NCI-H748 (cell line): ENCODE results near the gene HPSE2.

ENCODE experiments used
- DNase-seq: peaks from one replicate; lab custom pipeline; 2025; ENCODE audit not compliant: unreplicated experiment; lab: John Stamatoyannopoulos, UW

Gene HPSE2

DNA sequence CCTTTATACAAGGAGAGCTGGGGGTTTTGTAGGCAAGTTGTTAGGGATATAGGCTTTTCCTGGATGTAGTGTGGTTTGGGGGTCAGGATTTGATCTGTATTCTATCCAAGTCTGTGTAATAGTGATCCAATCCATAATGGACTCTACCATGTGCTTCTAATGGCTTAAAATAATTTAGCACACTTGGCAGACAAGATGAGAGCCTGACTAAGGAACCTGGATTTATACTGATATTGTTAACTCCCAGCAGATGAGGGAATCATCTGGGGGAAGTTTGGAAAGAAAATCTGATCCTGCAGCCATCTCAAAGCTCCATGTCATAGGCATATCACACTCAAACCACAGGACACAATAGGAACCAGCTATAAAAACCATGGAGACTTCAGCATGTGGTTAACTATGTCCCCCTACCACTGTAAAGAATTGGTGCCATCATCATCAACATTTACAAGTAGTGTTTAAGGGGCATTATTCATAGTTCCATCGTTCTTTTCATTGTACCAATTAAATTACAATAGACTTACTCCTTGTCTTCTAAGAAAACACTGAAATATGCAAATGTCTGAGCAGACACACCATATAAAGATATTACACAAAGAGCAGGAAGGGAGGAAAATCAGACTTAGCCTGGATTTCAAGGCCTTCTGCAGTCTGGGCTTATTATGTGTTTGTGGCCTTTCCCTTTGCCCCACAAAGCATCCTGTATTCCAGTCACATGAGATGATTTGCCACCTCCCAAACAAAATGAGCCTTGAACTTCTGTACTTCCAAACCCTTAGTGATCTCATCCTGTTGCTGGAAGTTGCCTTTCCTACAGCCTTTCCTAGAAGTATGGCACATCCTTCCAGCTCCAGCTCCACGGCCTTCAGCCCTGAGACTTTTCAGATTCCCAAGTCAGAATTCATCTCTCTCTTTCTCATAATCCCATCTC is 766.4 kb downstream of the HPSE2 start:
- no peak for DNase-seq

DNA sequence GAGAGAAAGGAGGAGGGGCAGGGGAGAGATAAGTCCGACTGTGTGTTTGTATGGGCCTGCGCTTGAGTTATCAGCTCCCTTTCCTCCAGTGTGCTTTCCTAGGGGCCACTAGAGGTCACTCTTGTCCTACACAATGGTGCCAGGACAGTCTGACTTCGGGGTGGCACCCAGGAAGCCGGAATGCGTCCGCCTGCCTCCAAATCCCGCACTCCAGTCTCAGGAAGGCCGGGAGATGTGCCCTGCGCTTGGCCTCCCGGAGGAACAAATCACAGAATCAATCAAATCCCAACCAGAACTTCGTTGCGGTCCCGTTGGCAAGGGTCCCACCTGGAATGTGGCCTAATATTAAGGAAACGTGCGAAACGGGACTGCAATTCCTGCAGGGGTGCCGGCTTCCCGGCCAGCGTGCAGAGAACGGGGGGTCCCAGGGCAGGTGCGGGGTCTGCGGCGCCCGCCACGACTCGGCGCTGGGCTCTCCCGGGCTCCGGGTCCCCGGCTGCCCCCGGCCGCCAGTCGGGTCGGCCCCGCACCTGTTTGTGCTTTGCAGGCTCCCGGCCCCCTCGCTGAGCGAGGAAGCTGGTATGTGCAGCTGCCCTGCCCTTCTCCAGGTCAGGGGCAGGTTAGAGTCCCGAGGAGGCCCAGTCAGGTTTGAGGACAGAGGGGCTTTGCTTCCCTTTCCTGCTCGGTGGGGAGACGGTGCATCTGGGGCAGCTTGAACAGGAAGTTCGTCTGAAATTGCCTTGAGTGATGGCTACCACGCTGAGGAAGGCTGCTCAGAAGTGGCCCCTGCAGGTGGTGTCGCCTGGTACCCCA is 767.9 kb downstream of the HPSE2 start:
- peak; percentile 76 for DNase-seq

DNA sequence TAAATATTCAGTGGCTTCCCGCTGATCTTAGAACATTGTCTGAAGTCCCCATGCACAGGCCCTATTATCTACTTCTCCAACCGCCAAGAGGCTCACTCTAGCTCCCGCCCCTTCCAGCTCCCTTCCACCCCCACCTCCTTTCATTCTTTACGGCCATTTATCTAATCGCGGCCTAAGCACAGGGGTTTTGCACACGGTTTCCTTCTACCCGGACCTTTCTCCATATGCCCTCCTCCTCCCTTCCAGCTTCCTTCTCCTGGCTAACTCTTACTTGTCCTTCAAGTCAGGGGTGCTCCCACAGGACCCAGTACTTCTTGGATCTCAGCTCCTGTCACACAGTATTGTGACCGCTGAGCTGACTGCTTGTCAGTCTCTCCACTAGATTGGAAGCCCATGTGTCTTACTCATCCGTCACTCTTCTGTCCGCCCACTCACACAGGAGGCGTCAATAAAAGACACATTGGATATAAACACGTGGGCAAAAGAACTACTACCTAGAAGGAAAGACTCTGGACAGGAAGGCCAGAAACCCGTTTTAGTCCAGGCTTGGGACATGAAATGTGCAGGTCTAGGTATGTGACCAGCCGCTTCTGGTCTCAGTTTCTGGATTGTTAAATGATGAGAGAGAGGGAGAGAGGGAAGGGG is 768.7 kb downstream of the HPSE2 start:
- peak; percentile 16 for DNase-seq

DNA sequence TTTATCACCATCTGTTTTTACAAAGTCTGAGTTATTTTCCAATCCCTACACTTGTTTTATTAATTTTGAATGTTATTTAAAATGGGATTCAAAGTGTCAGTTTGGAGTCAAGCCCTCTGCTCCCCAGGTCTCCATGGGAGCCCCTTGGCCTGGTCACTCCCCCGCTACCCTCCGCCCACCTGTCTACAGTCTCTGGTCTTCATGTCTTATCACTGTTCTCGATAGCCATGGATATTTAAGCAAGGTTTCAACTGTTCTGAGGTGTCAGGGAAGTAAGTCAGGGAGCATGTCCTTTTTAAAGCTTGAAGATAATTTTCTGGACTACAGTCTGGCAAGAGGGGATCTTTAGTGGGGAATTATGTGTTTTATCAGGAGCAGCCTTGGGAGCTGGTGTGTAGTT is 769.8 kb downstream of the HPSE2 start:
- no peak for DNase-seq

DNA sequence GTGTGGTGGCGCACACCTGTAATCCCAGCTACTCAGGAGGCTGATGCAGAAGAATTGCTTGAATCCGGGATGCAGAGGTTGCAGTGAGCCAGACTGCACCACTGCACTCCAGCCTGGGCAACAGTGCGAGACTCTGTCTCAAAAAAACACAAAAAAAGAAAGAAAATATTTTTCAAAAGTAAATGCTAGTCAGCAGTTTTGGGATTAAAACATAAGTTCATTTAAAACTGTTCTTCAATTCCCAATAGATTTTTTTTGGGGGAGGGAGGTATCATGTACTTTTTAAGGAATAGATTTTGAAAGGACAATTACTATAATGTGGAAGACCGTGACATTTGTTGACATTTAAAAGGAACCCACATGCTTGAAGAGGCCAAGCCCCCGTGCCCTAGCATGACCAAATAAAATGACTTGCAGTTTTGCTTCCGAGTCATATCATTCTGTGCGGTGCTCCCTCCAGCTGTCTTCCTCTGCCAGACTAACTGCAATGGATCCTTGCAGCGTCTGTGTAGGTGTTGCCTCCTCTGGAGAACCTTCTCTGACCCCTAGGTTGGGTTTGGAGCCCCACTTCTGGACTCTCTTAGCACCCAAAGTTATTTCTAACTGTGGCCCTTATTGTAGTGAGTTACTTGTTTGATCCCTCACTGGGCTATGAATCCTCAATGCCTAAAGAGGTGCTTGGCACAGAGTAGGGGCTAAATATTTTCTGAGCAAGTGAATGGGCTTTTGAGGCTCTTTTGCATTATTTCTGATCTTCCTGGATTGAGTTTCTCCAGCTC is 771.5 kb downstream of the HPSE2 start:
- DNase-seq: no peak

DNA sequence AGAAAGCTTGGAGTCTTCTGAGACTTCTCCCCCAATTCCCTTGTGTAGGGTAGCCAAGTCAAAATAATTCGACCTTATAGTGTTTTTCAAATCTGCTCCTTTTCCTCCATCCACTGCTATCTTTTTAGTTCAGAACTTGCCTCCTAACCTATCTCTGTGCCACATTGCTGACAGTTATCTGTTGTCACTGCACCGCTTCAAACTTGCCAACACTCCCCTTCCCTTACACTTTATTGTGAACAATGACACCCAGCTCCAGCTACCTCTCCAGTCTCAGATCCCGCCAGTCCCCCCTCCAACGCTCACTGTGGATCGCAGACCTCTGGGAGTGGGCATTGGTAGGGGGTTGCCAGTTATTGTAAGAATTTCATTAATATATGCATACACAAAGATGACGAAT is 772.6 kb downstream of the HPSE2 start:
- no peak for DNase-seq

DNA sequence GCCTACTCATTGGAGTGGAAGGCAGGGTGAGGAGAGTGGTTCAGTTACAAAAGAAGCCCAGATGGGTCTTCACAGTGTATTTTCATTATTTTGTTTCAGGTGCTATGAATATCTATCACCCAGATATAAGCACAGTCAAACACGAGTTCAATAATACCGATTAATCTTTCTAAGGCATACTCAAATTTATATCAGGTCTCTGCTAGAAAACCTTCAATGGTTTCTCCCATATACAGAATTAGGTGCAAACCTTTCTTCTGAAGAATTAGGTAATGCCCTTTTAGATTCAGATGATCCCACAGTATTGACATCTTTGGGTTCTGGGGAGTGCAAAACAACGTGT is 774.2 kb downstream of the HPSE2 start:
- DNase-seq: no peak

DNA sequence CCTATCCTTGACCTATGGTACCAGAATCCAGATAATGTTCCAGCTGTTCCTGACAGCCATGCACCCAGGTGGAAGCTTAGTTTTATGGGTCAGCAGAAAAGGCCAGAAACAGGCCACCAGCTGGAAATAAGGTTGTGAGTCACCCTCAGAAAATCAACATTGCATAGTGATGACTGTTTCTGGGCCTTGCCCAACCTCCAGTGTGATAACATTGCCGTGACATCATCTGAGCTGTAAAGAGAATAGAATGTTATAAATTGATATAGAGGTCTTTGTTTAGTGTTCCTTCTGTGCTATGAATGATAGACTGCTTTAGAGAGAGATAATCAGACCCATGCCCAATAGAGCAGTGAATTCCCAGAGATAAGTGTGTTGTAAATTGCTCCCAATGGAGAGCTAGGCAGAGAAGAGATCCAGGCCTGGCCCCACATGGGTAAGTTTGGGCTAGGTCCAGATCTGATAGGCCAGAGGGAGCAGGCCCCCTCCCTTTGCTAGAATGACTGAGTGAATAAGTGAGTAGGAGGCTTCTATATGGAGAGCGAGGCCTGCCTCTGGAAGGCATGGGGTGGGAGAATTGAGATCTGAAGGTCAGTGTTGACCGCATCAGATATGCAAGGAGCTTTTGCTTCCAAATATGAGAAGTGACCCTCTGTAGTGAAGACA is 774.7 kb downstream of the HPSE2 start:
- no peak for DNase-seq

DNA sequence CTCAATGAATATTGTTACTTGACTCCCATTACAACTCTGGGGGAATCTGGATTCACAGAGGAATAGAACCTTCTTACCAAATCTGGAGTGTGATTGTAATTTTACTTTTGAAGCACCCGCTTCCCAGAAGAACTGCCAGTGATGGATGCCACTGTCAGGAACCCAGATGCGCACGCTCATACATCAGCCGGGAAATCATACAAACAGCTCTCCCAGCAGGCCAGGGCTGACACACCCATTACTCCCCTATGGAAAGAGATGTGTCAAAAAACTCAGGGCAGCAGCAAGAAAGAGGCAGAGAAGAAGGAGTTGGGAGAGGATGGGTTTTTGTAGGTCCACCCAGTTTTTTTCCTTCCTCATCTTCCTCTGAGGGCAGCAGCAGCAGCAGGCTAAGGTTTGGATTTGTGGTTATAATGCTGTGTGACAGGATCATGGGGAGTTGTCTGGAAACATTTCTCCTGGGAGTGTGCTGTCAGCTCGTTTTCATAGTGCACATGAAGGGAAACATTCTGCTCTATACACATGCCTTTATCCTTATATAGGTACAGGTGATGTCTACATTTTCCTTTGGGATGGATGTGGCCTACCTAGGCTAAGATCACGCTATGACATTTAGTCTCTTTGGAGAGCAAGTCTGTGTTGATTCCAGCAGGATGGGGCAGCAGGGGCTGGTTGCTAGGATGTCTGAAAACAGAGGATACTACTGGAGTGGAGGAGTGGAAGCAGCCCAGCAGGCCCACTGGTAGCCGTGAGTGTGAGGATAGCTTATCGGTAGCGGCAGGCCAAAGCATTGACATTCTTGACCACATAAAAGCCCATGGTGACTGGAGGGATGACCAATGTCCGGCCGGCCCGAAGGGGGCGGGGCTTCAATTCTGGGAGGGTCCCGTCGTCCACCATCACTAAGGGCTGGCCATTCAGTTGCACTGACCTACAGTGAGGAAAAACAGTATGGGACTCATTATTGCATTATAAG is 776.6 kb downstream of the HPSE2 start:
- no peak for DNase-seq

DNA sequence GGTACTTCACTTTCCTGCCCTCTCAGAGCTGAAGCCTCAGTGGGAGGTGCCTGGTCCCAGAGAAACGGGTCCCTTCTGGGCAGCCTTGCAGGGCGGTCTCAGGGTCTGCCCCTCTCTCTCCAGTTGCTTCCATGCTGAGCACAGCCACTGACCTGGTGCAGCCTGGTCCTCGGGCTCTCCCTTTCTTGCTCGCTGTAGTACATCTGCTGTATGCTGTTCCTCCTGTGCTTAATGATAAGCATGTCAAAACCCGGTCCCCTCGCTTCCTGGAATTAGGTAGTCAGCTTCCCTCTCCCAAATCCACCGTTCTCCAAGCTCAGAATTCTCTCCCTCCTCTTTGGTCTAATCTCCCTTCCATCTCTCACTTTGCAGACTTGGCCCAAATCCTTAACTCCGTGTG is 777.9 kb downstream of the HPSE2 start:
- DNase-seq: no peak

DNA sequence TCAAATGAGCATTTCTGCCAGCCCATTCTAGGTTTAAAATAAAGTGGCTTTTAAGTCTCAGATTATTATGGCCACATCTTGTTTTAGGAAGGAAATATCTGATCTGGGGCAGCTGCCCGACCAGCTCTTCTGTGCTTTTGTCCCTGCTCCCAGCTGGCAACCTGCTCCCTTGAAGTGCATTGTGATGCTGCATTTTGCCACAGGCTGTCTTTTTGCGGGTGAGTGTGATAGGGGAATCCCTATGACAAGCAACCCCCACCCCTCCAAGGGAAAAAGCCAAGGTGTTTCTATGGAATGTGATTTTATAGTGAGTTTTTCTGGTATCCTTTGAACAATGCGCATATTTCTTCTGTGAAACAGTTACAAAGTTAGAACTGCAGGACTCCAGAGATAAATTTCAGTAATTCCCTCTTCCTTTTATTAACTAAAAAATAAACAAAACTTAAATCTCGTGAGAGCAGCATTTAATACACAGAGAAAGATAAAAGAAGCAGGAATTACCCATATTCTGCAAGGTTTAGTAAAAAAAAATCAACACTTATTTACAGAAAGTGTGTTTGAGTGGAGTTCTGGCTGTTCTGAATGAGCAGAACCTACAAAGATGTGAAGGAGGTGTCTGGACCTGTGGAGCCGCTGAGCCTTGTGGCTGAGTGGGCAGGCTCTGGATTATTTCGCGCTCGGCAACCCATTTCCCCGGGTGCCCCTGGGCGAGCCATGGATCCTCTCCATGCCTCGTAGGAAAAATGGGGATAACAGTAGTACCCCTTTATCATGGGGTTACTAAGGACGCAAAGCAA is 778.8 kb downstream of the HPSE2 start:
- DNase-seq: no peak

DNA sequence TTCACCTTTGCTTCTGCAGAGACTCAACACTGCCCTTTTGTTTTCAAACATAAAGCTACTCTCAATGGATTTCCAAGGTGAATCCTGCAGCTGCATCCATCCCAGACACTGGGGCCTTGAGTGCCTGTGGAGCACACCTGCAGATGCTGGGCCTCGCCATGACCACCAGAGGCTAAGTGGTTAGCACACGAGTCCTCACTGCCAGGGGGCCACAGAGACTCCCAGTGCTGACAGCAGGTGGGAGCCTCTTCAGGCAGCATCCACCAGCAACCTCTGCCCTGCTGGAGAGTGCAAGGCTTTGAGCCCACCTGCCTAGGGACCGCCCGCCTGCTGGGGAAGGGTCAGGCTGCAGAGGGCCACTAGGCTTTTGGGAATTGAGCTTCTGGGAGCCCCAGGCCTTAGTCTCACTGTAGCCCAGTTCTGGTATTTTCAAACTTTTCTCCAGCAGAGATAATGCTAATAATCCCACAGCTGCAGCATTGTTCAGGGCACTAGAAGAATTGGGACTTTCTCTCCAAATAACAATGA is 779.5 kb downstream of the HPSE2 start:
- peak; percentile 30 for DNase-seq

DNA sequence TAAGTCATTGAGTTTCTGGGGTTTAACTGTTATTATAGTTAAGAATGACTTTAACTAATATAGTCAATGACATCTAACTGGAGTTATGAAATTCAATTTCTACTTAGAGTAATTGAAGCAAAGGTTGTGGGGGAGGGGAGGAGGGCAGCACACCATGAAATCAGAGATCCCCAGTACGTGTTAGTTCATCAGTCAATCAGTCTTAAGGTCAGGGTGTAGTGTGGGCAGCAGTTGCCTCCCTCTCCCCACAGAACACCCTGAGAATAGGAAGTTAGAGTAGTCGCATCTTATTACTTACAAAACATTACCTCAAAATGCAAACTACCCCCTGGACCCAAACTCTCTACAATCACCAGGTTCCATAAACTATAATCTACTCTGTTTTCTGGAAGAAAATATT is 781.9 kb downstream of the HPSE2 start:
- no peak for DNase-seq

DNA sequence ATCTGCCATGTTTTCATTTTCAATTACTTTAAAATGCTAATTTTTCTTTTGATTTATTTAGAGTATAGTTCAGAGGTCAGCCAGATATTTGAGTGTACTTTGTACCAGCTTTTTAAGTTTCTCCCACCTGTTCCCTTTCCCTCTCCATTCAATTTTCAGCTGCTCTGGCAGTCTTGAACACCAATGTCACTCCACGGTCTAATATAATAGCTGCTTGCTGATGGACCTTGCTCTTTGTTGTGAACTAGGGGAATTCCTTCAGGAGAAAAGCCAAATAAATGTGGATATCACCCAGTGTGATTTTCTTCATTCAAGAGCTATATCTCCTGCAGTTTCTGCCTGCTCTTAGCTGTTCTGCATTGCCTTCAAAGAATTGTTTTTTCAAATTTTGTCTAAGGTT is 785.0 kb downstream of the HPSE2 start:
- DNase-seq: no peak

DNA sequence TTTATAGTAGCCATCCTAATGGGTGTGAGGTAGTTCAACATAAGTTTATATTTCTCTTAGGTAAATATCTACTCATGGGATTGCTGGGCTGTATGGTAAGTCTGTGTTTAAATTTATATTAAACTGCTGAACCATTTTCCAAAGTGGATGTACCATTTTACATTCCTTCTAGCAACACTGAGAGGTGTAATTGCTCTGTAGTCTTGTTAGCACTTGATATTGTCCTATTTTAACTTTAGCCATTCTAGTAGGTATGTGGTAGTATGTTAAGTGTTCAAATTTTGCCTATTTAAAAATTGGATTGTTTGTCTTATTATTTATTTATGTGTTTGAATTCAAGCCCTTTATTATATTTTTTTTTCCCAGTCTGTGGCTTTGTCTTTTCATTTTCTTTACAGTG is 786.4 kb downstream of the HPSE2 start:
- DNase-seq: no peak

DNA sequence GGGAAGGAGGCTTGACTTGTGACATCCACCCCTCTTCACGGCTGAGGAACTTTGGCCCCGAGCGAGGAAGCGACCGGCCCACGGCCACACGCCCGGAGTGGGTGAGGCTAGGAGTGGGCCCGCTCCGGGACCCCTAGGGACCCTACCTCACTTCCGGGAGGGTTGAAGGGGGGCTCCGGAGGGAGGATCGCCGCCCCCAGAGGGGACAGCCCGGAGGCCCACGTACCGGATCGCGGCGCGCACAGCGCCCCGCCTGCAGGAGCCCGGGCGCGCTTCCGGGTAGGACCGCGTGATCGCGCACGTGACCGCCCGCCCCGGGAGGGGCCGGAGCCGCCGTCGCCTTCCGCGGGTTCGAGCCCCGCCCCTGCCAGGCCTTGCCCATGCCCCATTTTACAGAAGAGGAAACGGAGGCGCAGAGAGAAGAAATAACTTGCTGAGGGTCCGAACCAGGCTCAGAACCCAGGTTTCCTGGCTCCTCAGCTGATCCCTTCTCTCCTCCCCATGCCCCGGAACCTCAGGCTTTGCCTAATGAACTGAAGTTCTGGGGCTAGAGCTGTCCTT is 788.9 kb downstream of the HPSE2 start, which contains the start of gene HPS1:
TSS of gene HPS1 (minus strand) at position 275 of the 561 bp plus-strand sequence. CDS start 3,695 bp downstream, outside the sequence.
- peak; percentile 69 for DNase-seq

DNA sequence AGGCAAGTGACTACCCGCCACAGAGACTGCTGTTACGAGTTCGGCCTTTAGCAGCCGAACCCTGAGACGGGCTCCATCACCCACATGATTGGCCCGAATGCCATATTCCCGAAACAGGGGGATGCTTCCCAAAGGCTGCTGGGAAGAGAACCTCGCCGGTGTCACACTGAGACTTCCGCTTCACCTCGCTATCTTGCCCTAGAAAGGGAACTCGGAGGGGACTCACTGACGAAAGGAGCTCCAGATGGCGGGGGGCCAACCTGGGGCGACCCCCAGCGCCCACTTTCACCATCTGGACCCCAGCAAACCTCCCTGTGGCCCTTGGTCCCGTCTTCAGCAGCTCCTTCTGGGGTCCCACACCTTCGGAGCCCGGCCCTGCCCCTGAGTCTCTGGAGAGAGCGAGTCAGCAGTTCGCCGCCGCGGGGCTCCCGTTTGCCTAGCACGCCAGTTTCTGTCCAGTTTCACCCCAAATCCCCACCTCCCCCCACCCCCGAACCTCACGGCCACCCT is 789.4 kb downstream of the HPSE2 start:
- DNase-seq: peak; percentile 27
